ENCODE measurements around the gene SMIM29.

DNA sequence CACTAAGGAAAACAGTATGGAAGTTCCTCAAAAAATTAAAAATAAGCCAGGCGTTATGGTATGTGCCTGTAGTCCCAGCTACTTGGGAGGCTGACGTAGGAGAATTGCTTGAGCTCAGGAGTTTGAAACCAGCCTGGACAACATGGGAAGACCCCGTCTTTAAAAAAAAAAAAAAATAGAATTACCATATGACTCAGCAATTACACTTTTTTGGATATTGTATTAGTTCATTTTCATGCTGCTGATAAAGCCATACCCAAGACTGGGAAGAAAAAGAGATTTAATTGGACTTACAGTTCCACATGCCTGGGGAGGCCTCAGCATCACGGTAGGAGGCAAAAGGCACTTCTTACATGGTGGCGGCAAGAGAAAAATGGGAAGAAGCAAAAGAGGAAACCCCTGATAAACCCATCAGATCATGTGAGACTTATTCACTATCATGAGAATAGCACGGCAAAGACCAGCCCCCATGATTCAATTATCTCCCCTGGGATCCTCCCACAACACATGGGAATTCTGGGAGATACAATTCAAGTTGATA lies 10.8 kb upstream of the SMIM29 start:
- TF ChIP-seq, protein P1, sequence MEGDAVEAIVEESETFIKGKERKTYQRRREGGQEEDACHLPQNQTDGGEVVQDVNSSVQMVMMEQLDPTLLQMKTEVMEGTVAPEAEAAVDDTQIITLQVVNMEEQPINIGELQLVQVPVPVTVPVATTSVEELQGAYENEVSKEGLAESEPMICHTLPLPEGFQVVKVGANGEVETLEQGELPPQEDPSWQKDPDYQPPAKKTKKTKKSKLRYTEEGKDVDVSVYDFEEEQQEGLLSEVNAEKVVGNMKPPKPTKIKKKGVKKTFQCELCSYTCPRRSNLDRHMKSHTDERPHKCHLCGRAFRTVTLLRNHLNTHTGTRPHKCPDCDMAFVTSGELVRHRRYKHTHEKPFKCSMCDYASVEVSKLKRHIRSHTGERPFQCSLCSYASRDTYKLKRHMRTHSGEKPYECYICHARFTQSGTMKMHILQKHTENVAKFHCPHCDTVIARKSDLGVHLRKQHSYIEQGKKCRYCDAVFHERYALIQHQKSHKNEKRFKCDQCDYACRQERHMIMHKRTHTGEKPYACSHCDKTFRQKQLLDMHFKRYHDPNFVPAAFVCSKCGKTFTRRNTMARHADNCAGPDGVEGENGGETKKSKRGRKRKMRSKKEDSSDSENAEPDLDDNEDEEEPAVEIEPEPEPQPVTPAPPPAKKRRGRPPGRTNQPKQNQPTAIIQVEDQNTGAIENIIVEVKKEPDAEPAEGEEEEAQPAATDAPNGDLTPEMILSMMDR (IDR thresholded peaks at IDR 0.05), result no peak
- TF ChIP-seq POLR2A (IDR thresholded peaks at IDR 0.05), result no peak

Measured in esophagus squamous epithelium (tissue), 4 donors.